Measurements from ENCODE around the gene RNF4. TPM values are rescaled to one million over a fixed set of nuclear protein-coding genes. Genes with fewer than 3 reads are reported as not detected.

The RNF4 gene
- total RNA-seq, 1 experiment from 2014 or later, result 92.0 TPM

DNA sequence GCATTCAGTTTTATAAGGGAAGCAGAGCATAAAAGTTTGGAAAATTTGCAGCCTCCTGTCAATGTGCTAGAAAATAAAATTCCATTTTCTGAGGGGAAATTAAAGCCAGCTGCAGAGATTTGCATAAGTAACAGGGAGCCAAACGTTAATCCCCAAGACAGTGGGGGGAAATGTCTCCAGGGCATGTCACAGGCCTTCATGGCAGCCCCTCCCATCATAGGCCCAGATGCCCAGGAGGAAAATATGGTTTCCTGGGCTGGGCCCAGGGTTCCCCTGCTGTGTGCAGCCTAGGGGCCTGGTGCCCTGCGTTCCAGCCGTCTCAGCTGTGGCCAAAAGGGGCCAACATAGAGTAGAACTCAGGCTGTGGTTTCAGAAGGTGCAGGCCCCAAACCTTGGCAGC is 9.3 kb downstream of the RNF4 start:
- no peaks in the 10 kb centered on the region for H3K9me3 Mint-ChIP-seq
- H3K4me3 Mint-ChIP-seq, result peak overlapping the region in 1 of 2 experiments; percentile 42; a peak in 2 of 5 replicates
- H2BK12ac ChIP-seq (ENCODE audit: insufficient read length, low read depth, low read length), result no peak overlapping the region
- no peaks in the 10 kb centered on the region for H3K79me1 ChIP-seq (ENCODE audit: insufficient read depth, low read depth, low read length, poor library complexity, severe bottlenecking)
- no peak overlapping the region for H4K5ac ChIP-seq (ENCODE audit: insufficient read length, low read depth, low read length)
- no peaks in the 10 kb centered on the region for H3K27me3 Mint-ChIP-seq (ENCODE audit: low read depth)
- no peak overlapping the region for H3K4ac ChIP-seq (ENCODE audit: low read depth, low read length)
- peaks cover 6% of the 10 kb centered on the region for H4K20me1 ChIP-seq (ENCODE audit: control insufficient read depth, insufficient read depth, insufficient read length)
- H3K14ac ChIP-seq (ENCODE audit: insufficient read depth, low read length), result no peak overlapping the region
- no peaks in the 10 kb centered on the region for H3K27me3 ChIP-seq (ENCODE audit: insufficient read depth, low read length)
- H2BK15ac ChIP-seq (ENCODE audit: low read depth, low read length), result no peak overlapping the region
- no peak overlapping the region for H4K8ac ChIP-seq (replicated peaks; ENCODE audit: insufficient read length, low read depth, low read length)
- peaks cover 4% of the 10 kb centered on the region; the same call in 1 of the 2 replicates for H3K4me1 ChIP-seq (ENCODE audit: insufficient read depth, low read length)
- peaks cover 63 to 68% of the 10 kb centered on the region in 2 experiments for H3K4me1 Mint-ChIP-seq
- H4K91ac ChIP-seq (ENCODE audit: insufficient read length, low read depth, low read length), result no peak overlapping the region
- no peak overlapping the region for H2AK5ac ChIP-seq (ENCODE audit: insufficient read length, low read length)
- no peak overlapping the region for H3K23ac ChIP-seq (ENCODE audit: insufficient read length, low read depth, low read length)
- H2BK120ac ChIP-seq (ENCODE audit: low read depth, low read length, poor library complexity, severe bottlenecking), result no peak overlapping the region
- no peak overlapping the region for H3K9ac ChIP-seq (ENCODE audit: extremely low read depth, insufficient read length, low read length)
- WGBS (ENCODE audit: extremely low coverage, insufficient read length, low lambda C conversion rate), result no CpG with 5 or more reads among the region's 3 CpGs
- no peak overlapping the region for H3K27ac ChIP-seq (ENCODE audit: insufficient read length, low read depth, low read length)
- no peak overlapping the region for H3K18ac ChIP-seq (ENCODE audit: insufficient read length, low read depth, low read length)
- no peak overlapping the region for H3T11ph ChIP-seq (ENCODE audit: low read length)
- no peaks in the 10 kb centered on the region for H3K9me3 ChIP-seq (ENCODE audit: control insufficient read depth, low read depth, low read length)
- peaks cover 19 to 40% (median 30%) of the 10 kb centered on the region in 3 experiments for H3K36me3 Mint-ChIP-seq (ENCODE audit: insufficient read depth in 1 of 3, low read depth in 3 of 3)
- H3K27ac Mint-ChIP-seq, result peak overlapping the region in 1 of 3 experiments; percentile 62; a peak in 1 of 7 replicates
- no peak overlapping the region for H2AFZ ChIP-seq (ENCODE audit: low read length)
- no peak overlapping the region for H3K4me2 ChIP-seq (ENCODE audit: insufficient read depth, insufficient read length, low read length)
- no peaks in the 10 kb centered on the region for H3K23me2 ChIP-seq (ENCODE audit: insufficient read length, low read depth, low read length, poor library complexity, severe bottlenecking)
- H3K56ac ChIP-seq (ENCODE audit: insufficient read length, low read depth, low read length), result no peak overlapping the region
- DNase-seq, result no peak
- H2BK20ac ChIP-seq (ENCODE audit: low read depth, low read length, poor library complexity, severe bottlenecking), result no peak overlapping the region
- H2BK5ac ChIP-seq (ENCODE audit: insufficient read length, low read length), result no peak overlapping the region
- no peak for TF ChIP-seq CTCF (conservative IDR thresholded peaks at IDR 0.05)
- H3K79me2 ChIP-seq (ENCODE audit: insufficient read depth, low read length), result peaks cover 96% of the 10 kb centered on the region
